Fibroblast of skin of left quadriceps (primary cell): ENCODE measurements around the gene NBPF8.
"Not testable (repeated sequence)": the region's sequence is repeated elsewhere in the genome, so short reads cannot be mapped to it uniquely, and the experiment has no call there.

Experiments
- DNase-seq, 2 experiments: peaks; one replicate each; pipeline ENCODE4 v3.0.0-alpha.2; 2013; ENCODE audit warnings: low read depth in 2 of 2

The NBPF8 gene, protein sequence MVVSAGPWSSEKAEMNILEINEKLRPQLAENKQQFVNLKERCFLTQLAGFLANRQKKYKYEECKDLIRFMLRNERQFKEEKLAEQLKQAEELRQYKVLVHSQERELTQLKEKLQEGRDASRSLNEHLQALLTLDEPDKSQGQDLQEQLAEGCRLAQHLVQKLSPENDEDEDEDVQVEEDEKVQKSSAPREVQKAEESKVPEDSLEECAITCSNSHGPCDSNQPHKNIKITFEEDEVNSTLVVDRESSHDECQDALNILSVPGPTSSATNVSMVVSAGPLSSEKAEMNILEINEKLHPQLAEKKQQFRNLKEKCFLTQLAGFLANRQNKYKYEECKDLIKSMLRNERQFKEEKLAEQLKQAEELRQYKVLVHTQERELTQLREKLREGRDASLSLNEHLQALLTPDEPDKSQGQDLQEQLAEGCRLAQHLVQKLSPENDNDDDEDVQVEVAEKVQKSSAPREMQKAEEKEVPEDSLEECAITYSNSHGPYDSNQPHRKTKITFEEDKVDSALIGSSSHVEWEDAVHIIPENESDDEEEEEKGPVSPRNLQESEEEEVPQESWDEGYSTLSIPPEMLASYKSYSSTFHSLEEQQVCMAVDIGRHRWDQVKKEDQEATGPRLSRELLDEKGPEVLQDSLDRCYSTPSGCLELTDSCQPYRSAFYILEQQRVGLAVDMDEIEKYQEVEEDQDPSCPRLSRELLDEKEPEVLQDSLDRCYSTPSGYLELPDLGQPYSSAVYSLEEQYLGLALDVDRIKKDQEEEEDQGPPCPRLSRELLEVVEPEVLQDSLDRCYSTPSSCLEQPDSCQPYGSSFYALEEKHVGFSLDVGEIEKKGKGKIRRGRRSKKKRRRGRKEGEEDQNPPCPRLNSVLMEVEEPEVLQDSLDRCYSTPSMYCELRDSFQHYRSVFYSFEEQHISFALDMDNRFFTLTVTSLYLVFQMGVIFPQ

DNA sequence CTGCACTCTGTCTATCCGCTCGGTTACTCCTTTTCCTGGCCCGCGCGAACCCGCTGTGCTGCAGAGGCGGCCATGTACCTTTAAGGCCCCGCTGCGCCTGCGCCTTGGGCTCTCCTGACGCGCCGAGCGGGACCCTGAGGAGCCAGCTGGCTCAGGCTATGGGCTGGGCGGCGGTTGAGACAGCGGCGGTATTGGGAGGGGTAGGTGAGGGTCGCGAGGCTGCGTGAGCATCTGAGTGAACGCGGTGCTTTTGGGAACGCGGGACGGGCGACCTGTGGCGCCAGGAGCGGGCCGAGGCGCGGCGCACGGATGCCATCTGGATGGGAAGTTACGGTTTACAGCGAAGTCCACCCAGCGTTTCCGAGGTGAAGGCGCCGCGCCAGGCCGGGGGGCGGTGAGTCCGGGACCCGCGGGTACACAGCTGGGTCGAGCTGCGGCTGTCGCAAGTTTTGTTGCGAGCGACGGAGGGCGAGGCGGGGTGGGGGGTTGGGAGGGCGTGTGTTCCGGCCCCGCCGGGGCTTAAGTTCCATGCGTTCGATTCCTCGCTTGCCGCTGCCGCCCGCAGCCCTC is at the start of gene NBPF8:
Gene NBPF8 (plus strand): TSS at position 125 of the 570 bp plus-strand sequence. CDS start 21,488 bp downstream, outside the sequence.
- DNase-seq, result peak; percentile 16 to 25

DNA sequence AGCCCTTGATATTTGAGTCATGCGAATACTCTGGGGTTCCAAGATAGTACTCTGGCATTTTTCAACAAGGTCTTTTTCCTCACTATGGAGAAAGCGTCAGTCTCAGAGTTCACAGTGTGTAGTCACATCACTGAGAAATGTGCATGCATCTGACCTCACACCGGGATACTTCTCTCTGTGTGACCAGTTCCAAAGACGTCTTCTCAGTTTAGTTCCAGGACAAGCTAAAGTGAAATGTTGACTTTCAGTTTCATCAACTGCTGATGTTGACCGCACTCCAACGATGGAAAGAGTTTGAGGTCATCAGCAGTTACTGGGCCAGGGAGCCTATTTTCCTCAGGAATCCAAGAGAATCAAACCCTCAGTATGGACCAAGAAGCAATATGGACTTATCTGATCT is 47.1 kb upstream of the NBPF8 start:
- DNase-seq, result not testable (repeated sequence)

DNA sequence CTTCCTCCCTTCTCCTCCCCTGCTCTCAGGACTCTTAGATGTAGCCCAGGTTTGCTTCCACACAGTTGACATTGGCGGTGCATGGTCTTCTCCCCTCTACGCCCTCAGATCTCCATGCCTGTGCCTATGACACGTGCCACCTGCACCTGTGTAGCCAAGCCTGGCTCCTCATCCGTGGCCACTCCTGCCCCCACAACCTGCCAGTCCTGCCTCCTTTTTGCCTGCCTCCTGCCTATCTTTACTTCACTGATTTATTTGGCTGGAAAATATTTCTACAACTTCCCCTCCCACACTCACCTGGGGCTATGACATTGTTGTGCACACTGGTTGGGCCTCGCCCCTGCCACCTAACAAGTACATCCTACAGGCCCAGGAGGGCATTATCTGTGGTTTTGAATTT is 28.2 kb upstream of the NBPF8 start:
- not testable (repeated sequence) for DNase-seq

DNA sequence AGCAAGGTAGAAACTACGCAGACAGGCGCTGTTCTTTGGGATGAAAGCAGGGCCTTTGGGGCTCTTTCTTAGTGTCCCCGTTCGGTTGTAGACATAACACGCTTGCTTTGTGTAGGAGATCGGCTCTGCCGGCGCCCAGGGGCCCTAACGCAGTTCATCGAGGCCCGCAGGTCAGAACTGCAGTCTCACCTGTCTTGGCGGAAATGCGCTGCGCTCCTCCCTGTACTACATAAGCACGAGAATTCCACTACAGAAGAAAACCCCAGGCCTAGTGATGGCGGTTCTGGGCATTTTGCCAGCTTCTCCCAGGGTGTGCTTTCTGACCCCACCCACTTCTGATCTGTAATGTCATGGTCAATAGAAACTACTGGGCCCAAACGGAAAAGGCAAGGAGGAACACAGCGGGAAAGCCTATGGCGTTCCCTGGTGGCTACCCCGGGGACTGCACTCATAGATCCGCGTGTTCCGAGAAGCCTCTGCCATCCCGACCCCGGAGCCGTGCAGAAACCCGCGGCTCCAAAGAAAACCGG is 26.2 kb upstream of the NBPF8 start:
- DNase-seq, result peak; percentile 47 to 51

DNA sequence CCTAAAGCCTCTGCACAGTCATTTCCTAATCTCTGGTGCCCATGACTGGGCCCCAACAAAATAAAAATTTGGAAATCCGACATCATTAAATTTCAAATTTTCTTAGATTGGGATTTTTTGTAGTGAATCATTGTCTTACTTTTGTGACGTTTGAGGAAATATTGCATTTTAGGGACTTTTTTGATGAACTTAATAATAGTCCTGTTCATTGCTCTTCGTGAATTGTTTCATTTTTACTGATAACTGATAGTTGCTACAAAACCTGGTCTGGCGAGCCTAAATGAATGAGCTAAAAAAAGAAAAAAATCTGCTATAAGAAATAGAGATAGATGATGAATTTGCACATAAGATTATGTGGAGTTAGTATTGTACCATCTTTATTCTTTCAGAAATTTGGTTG is 23.5 kb upstream of the NBPF8 start:
- DNase-seq, result not testable (repeated sequence)

DNA sequence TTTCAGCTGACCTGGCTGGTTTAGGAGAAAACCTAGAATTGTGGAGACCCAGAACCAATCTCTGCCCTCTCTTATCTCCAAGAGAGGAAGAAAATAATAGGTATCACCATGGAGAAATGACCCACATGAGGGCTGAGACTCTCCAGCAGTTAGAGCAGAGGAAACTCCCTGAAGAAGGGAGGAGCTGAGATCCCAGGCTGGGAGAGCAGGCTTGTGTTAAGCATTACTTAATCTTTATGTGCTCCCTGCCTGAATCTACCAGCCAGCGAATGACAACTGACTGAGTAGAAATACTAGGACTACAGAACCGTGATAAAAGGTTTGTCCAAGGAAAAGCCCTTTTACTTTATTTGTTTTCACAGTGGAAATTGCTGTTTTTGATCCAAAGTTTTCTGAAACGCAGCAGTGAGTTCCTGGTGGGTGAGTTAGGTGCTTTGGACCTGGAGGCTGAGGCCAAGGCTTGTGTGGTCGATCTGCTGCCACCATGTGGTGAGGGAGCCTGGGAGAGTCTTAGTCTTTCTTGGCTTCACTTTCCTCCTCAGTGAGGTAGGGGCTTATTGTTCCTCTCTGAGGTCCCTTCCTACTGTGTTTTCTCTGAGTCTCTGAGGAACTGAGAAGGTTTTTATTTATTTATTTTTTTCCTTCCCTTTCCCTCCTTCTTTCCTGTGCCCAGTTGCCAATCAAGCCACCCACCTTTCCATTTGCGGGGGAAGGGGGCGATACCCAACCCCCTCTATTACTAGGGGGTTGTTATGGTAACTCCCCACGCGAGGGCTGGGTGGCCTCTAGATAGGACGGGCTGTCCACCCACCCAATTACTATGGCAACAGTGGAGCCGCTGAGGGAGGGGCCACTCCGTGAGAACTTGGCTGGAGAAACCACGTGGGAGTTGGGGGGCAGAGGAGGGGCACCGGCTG is 21.3 kb upstream of the NBPF8 start:
- DNase-seq, result not testable (repeated sequence)

DNA sequence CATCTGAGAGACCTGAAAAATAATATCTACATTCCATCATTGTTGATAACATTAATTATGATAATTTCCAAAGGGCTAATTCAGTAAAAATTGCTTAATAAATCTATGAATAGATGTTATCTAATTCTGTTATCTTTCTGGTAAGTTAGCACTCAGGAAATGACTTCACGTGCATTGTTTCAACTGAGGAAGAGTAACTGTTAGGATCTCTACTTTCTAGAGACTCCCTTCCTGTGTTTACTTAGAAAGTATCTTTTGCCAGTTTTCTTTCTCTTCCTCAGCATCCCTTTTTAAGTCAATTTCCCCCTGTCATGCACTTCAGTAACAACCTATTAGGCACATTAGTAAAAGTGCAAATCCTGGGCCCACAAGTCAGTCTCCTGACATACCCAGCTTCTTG is 9.5 kb upstream of the NBPF8 start:
- DNase-seq, result not testable (repeated sequence)

DNA sequence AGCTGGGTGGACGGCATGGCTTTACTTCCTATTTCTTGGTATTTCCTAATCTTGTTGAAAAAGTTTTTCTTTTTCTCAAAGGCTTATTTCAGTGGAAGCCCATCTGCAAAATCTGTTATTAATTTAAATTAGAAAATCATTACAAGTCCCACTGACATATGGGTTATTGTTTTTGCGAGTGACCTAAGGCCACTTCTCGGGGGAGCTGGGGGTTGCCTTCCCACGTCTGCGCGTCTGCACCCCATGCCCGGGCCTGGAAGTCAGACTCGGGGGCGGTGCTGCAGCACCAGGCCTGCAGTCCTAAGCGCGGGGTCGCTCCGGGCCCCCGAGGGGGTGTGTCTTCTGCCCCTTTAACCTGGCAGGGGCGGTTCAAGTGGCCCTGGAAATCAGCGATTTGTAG is 384 bp upstream of the NBPF8 start:
- not testable (repeated sequence) for DNase-seq

DNA sequence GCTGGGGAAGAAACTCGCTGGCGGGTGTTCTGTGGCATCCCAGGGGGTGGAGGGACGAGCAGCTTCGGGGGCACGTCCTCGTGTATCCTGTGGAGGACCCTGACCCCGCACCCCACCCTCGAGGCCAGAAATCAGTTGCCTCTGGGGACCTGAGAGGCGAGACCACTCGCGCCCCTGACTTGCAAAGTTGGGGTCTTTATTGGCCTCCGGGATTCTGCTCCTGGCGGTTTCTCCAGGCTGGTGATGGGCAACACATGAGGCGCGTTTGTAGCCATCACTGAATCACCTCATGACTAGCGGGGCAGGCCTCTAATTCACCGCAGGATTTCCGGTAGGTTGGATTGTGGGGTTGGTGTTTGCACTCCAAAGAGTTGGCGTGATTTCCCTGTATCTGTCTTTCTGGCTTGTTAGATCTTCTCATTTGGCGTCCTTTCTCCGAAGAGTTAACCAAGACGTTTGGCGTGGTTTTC is 692 bp downstream of the NBPF8 start:
- peak; percentile 16 to 19 for DNase-seq

DNA sequence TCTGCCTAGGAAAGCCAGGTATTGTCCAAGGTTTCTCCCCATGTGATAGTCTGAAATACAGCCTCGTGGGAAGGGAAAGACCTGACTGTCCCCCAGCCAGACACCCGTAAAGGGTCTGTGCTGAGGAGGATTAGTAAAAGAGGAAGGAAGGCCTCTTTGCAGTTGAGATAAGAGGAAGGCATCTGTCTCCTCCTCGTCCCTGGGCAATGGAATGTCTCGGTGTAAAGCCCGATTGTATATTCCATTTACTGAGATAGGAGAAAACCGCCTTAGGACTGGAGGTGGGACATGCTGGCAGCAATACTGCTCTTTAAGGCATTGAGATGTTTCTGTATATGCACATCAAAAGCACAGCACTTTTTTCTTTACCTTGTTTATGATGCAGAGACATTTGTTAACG is 10.2 kb downstream of the NBPF8 start:
- not testable (repeated sequence) for DNase-seq

DNA sequence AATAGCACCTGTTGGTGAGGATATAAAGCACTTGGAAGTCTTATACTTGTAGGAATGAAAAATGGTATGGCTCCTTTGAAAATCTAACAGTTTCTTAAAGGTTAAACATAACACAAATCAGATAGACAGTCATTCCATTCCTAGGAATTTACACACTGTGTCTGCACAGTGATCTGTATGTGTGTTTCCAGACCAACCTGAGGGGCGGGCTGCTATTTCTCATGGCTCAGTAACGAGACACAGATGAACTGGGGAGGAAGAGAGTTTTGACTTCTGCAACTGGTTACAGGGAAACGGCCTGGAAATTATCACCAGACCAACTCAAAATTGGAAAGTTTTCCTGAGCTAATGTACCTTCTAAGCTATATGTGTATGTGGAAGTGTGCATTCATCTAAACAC is 16.8 kb downstream of the NBPF8 start:
- peak; percentile 23 to 33 for DNase-seq

DNA sequence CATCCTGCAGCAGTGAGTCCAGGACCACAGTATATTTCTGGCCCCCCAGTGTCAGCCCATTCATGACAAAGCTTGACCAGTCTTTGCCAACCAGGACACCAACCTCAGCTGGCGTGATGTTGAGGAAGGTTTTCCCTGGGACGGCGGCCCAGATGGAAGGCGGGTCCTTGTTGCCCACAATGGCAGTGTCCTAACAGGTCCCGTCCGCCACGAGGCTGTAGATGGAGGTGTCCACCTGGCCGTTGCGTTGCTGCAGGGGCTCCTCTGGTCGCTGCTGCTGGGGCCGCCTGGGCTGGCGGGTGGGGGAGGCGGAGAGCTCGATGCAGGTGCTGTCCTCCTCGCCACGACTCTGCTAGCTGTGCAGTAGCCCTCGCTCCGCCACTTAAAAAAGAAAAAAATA is 19.0 kb downstream of the NBPF8 start:
- not testable (repeated sequence) for DNase-seq

DNA sequence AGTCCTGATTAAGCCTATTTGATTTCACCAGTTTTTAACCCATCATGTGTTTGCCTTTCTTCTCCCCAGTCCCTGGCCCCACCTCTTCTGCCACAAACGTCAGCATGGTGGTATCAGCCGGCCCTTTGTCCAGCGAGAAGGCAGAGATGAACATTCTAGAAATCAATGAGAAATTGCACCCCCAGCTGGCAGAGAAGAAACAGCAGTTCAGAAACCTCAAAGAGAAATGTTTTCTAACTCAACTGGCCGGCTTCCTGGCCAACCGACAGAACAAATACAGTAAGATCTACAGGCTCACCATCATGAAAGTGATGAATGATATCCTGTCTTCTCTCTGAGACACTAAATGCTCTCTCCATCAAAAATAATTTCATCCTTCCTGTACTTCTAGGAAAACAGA is 34.3 kb downstream of the NBPF8 start:
- DNase-seq, result not testable (repeated sequence)
